ENCODE measurements around the gene SLC22A23. TPM values are rescaled to one million over a fixed set of nuclear protein-coding genes. Genes with fewer than 3 reads are reported as not detected.

SLC22A23 gene
- total and polyA plus RNA-seq, 2 of the 4 experiments (the other 2 are of a cell fraction), result 0.72 to 1.6 TPM

GRCh38 chr6:3310051-3310448, 146.8 kb downstream of the SLC22A23 start:
- no peak for DNase-seq
- H2AK5ac ChIP-seq (ENCODE audit: low read depth, low read length), result no peak overlapping the region
- TF ChIP-seq CHD1 (IDR thresholded peaks at IDR 0.05; ENCODE audit: low read depth, low read length), result no peak
- TF ChIP-seq POLR2A (IDR thresholded peaks at IDR 0.05; ENCODE audit: low read depth, low read length), result no peak
- no peak for TF ChIP-seq RFX5 (IDR thresholded peaks at IDR 0.05; ENCODE audit: low read depth, low read length)
- TF ChIP-seq CTCF (conservative IDR thresholded peaks at IDR 0.05; ENCODE audit: low read depth, low read length), result no peak
- no peak for TF ChIP-seq CEBPB (IDR thresholded peaks at IDR 0.05; ENCODE audit: low read depth, low read length)
- no peak for TF ChIP-seq RCOR1 (IDR thresholded peaks at IDR 0.05; ENCODE audit: insufficient replicate concordance, low read length)
- no peak for TF ChIP-seq NFE2L2 (IDR thresholded peaks at IDR 0.05; ENCODE audit: low read depth, low read length)
- no peak for TF ChIP-seq RAD21 (IDR thresholded peaks at IDR 0.05; ENCODE audit: low read length)
- no peak for TF ChIP-seq MAZ (IDR thresholded peaks at IDR 0.05; ENCODE audit: borderline replicate concordance, low read depth, low read length)
- TF ChIP-seq SMC3 (IDR thresholded peaks at IDR 0.05; ENCODE audit: low read depth, low read length), result no peak
- TF ChIP-seq MAFK (IDR thresholded peaks at IDR 0.05; ENCODE audit: low read depth, low read length), result no peak
- no peak for TF ChIP-seq FOS (IDR thresholded peaks at IDR 0.05; ENCODE audit: low read depth, low read length)
- TF ChIP-seq ELK1 (IDR thresholded peaks at IDR 0.05; ENCODE audit: borderline replicate concordance, low read depth, low read length), result no peak
- TF ChIP-seq MXI1 (IDR thresholded peaks at IDR 0.05; ENCODE audit: borderline replicate concordance, low read depth, low read length), result no peak
- no peak for TF ChIP-seq BHLHE40 (IDR thresholded peaks at IDR 0.05; ENCODE audit: low read depth, low read length)
- H2BK20ac ChIP-seq (ENCODE audit: low read depth, low read length), result no peak overlapping the region
- no peak overlapping the region for H4K91ac ChIP-seq (ENCODE audit: insufficient read depth, low read depth, low read length)
- H3K56ac ChIP-seq (ENCODE audit: extremely low read depth, insufficient read depth, low read length), result no peak overlapping the region
- BruUV-seq (replicated peaks), result no TSS peak
- H3K18ac ChIP-seq (ENCODE audit: low read depth, low read length), result no peak overlapping the region
- H3K14ac ChIP-seq (replicated peaks; ENCODE audit: low read depth, low read length), result no peak overlapping the region
- H4K20me1 ChIP-seq (ENCODE audit: insufficient read depth, low read length), result no peaks in the 10 kb centered on the region
- no peak overlapping the region for H2BK5ac ChIP-seq (ENCODE audit: low read depth, low read length, poor library complexity, severe bottlenecking)
- H3K9me3 ChIP-seq (ENCODE audit: control insufficient read depth, insufficient read depth, low read length), result peaks cover 10% of the 10 kb centered on the region
- dilution Hi-C loops (cut with HindIII; ENCODE audit: low sequenced_read_pairs, unreplicated experiment), result no loop called here
- H2BK15ac ChIP-seq (ENCODE audit: low read depth, low read length), result no peak overlapping the region
- 0 out of 2 replicates have a peak, but pooled peaks cover 2% of the 10 kb centered on the region for H3K9me1 ChIP-seq (ENCODE audit: insufficient read depth, low read length)
- H4K5ac ChIP-seq (ENCODE audit: low read depth, low read length), result no peak overlapping the region
- H3K36me3 ChIP-seq (ENCODE audit: control insufficient read depth, insufficient read depth, low read length), result no peaks in the 10 kb centered on the region
- in situ Hi-C loops (cut with MboI; ENCODE audit: low sequenced_read_pairs), result no loop called here
- no peak overlapping the region for H3K4ac ChIP-seq (ENCODE audit: low read depth, low read length)
- H3K9ac ChIP-seq (ENCODE audit: low read depth, low read length), result no peak overlapping the region
- CTCF ChIA-PET, result no interaction called here
- H3K27ac ChIP-seq (ENCODE audit: insufficient read depth, low read length), result no peak overlapping the region
- no peak overlapping the region for H2AK9ac ChIP-seq (replicated peaks; ENCODE audit: low read depth, low read length, poor library complexity)
- H3K4me1 ChIP-seq (ENCODE audit: control insufficient read depth, insufficient read depth, low read length), result no peaks in the 10 kb centered on the region
- no peak for ATAC-seq (ENCODE audit: low read depth)
- no peak overlapping the region for H3K23ac ChIP-seq (ENCODE audit: low read depth, low read length)
- H2AFZ ChIP-seq (replicated peaks; ENCODE audit: low read length, poor library complexity), result no peak overlapping the region
- no peak overlapping the region for H3K4me3 ChIP-seq (ENCODE audit: insufficient read depth, low read depth, low read length)
- H2BK120ac ChIP-seq (ENCODE audit: low read depth, low read length), result no peak overlapping the region
- no CpG with 5 or more reads among the region's 6 CpGs for WGBS, 2 experiments (ENCODE audit: extremely low coverage in 2 of 2, insufficient read length in 1 of 2)
- no peaks in the 10 kb centered on the region for H3K79me1 ChIP-seq (ENCODE audit: low read depth in 1 of 2, low read length in 2 of 2)
- intact Hi-C loops (cut with micrococcal nuclease), result no loop called here
- H4K8ac ChIP-seq (ENCODE audit: low read depth in 2 of 2, low read length in 2 of 2), result no peak overlapping the region
- POLR2A ChIA-PET (ENCODE audit: unreplicated experiment), result no interaction called here
- peaks cover 33% of the 10 kb centered on the region for H3K27me3 ChIP-seq (ENCODE audit: control insufficient read depth, insufficient read depth, low read length)
- no peak overlapping the region for H3K4me2 ChIP-seq (ENCODE audit: low read depth, low read length)
